ENCODE data around the gene REEP3.

- TF ChIP-seq CTCF (IDR thresholded peaks at IDR 0.05) (no peak), POLR2A (IDR thresholded peaks at IDR 0.05) (no peak)
Measured at GRCh38 chr10:63522995-63523394, 1.8 kb downstream of the REEP3 start.

Data from thyroid gland (tissue), 4 donors.